Loucy (cell line): ENCODE measurements around the gene ERCC5.

Experiments
- H2AFZ ChIP-seq: fragments of 200-600 bp; sonication (generic); 2 replicates; pipeline ENCODE4 v1.6.0; 2016; ENCODE audit warnings: antibody characterized with exemption, mild to moderate bottlenecking, low read length, moderate library complexity
- H3F3A ChIP-seq: fragments of 200-600 bp; 2 replicates; pipeline ENCODE4 v1.6.0; 2016; ENCODE audit warnings: antibody characterized with exemption, low read depth, mild to moderate bottlenecking
- H3K27me3 ChIP-seq: fragments of 200-600 bp; sonication (generic); 2 replicates; pipeline ENCODE4 v1.6.1; 2014; ENCODE audit warnings: low read length, mild to moderate bottlenecking; ENCODE audit not compliant: insufficient read depth, poor library complexity, severe bottlenecking
- H3K36me3 ChIP-seq: fragments of 200-600 bp; sonication (generic); 2 replicates; pipeline ENCODE4 v1.6.1; 2016; ENCODE audit warnings: low read length; ENCODE audit not compliant: insufficient read depth
- H3K4me1 ChIP-seq: fragments of 200-600 bp; sonication (generic); 2 replicates; pipeline ENCODE4 v1.5.1; 2014; ENCODE audit warnings: low read length, mild to moderate bottlenecking; ENCODE audit not compliant: insufficient read depth, poor library complexity, severe bottlenecking
- H3K4me2 ChIP-seq: fragments of 200-600 bp; sonication (generic); 2 replicates; pipeline ENCODE4 v1.6.0; 2014; ENCODE audit warnings: antibody characterized with exemption, low read length, low read depth, mild to moderate bottlenecking; ENCODE audit not compliant: poor library complexity, severe bottlenecking
- H3K4me3 ChIP-seq: fragments of 200-600 bp; sonication (generic); 2 replicates; pipeline ENCODE4 v1.5.1; 2014; ENCODE audit warnings: low read length, mild to moderate bottlenecking, mixed read lengths; ENCODE audit not compliant: poor library complexity, severe bottlenecking
- H3K79me2 ChIP-seq: fragments of 200-600 bp; sonication (generic); 2 replicates; pipeline ENCODE4 v1.6.1; 2014; ENCODE audit warnings: low read length; ENCODE audit not compliant: insufficient read depth
- H3K9ac ChIP-seq: fragments of 200-600 bp; sonication (generic); 2 replicates; pipeline ENCODE4 v1.6.0; 2014; ENCODE audit warnings: mild to moderate bottlenecking, low read depth, low read length, moderate library complexity; ENCODE audit not compliant: poor library complexity, severe bottlenecking
- H3K9me2 ChIP-seq: fragments of 200-600 bp; sonication (generic); replicated peaks from 2 replicates; pipeline ENCODE4 v1.6.1; 2016; ENCODE audit warnings: low read depth, low read length, mixed read lengths
- H3K9me3 ChIP-seq: fragments of 200-600 bp; sonication (generic); 2 replicates; pipeline ENCODE4 v1.6.1; 2014; ENCODE audit warnings: mild to moderate bottlenecking, antibody characterized with exemption, low read length, low read depth; ENCODE audit not compliant: insufficient read depth
- H4K20me1 ChIP-seq: fragments of 200-600 bp; sonication (generic); 2 replicates; pipeline ENCODE4 v1.6.0; 2014; ENCODE audit warnings: antibody characterized with exemption, low read length, mild to moderate bottlenecking; ENCODE audit not compliant: insufficient read depth, poor library complexity, severe bottlenecking
- CTCF ChIP-seq: fragments of 200-600 bp; sonication (generic); conservative IDR thresholded peaks from 2 replicates; pipeline ENCODE4 v1.5.1; 2014; ENCODE audit warnings: mild to moderate bottlenecking, antibody characterized with exemption, low read length
- EZH2phosphoT487 ChIP-seq: fragments of 200-600 bp; IDR thresholded peaks from 2 replicates; pipeline ENCODE4 v1.6.1; 2018; ENCODE audit warnings: antibody characterized with exemption, mild to moderate bottlenecking, moderate library complexity, borderline replicate concordance

ERCC5 gene

GRCh38 chr13:102812611-102813287 lies 33.1 kb upstream of the ERCC5 start:
- Histone ChIP-seq H2AFZ (peak overlapping the region; percentile 62), H3K9me3 (peaks cover 7% of the 10 kb centered on the region; the same call in 1 of the 2 replicates), H4K20me1 (no peaks in the 10 kb centered on the region), H3K4me2 (peak overlapping the region; percentile 19), H3K9ac (peak overlapping the region; percentile 2), H3K4me3 (no peak overlapping the region), H3K36me3 (no peaks in the 10 kb centered on the region), H3K27me3 (no peaks in the 10 kb centered on the region), H3F3A (no peaks in the 10 kb centered on the region), H3K4me1 (peaks cover 12% of the 10 kb centered on the region), H3K9me2 (no peaks in the 10 kb centered on the region), H3K79me2 (no peaks in the 10 kb centered on the region)
- TF ChIP-seq CTCF (no peak), EZH2phosphoT487 (no peak)

GRCh38 chr13:102814025-102814607 lies 31.7 kb upstream of the ERCC5 start:
- Histone ChIP-seq H3K79me2 (no peaks in the 10 kb centered on the region), H3K4me2 (peak overlapping the region; percentile 23), H3F3A (no peaks in the 10 kb centered on the region), H3K9me3 (peaks cover 7% of the 10 kb centered on the region; the same call in 1 of the 2 replicates), H3K4me3 (no peak overlapping the region), H3K4me1 (peaks cover 12% of the 10 kb centered on the region), H3K9ac (no peak overlapping the region), H3K36me3 (no peaks in the 10 kb centered on the region), H3K27me3 (no peaks in the 10 kb centered on the region), H3K9me2 (no peaks in the 10 kb centered on the region), H4K20me1 (no peaks in the 10 kb centered on the region), H2AFZ (peak overlapping the region; percentile 24; the same call in 1 of the 2 replicates)
- no peak for TF ChIP-seq EZH2phosphoT487
- no peak for TF ChIP-seq CTCF

GRCh38 chr13:102814793-102815192 lies 31.0 kb upstream of the ERCC5 start:
- Histone ChIP-seq H3K4me2 (no peak overlapping the region), H3K27me3 (no peaks in the 10 kb centered on the region), H3K79me2 (no peaks in the 10 kb centered on the region), H3K9ac (no peak overlapping the region), H3F3A (no peaks in the 10 kb centered on the region), H3K4me3 (no peak overlapping the region), H3K9me3 (peaks cover 7% of the 10 kb centered on the region; the same call in 1 of the 2 replicates), H3K9me2 (no peaks in the 10 kb centered on the region), H3K4me1 (peaks cover 12% of the 10 kb centered on the region), H4K20me1 (no peaks in the 10 kb centered on the region), H3K36me3 (no peaks in the 10 kb centered on the region), H2AFZ (no peak overlapping the region)
- TF ChIP-seq CTCF (no peak), EZH2phosphoT487 (no peak)
